Inflammatory macrophage treated with lipopolysaccharide for 4 hours (primary cell): ENCODE results near the gene FAF1.

Source experiments
- DNase-seq: peaks from one replicate; pipeline ENCODE4 v3.0.0-alpha.2; 2020

Gene FAF1

DNA sequence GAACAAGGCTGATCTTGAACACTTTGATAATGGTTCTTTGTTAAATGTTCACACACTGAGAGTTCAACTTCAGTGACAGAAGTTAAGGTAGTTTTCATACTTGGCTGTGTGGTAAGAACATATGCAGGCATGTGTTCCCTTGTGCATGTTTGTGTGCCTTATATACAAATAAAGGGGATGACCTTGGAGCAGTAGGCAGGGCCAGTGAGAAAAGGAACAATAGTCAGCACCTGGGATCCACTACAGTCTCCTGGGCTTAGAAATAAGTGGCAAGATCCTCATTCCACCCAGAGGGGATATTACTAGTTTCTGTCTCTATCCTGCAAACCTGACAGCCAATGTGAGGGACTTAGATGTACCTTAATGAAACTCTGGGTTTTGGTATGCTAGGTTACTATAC, 486.6 kb downstream of the FAF1 start:
- DNase-seq = no peak

DNA sequence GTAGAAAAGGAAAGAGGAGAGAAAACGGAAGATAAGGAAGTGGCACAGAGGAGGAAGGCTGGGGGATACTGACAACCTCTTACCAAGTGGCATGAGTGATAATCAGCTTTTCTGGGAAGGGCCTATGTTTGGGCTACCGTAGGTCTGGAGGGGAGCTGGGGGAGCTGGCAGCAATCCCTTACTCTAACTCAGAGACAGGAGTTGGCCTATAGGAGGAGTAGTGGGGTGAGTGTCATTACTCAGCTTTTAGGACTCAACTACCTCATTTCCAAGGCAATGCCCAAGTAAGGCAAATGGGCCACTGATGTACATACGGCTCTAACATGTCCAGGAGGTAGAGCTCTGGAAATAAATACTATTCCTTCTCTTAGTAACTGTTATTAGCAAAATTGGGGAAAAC, 488.1 kb downstream of the FAF1 start:
- DNase-seq = no peak

DNA sequence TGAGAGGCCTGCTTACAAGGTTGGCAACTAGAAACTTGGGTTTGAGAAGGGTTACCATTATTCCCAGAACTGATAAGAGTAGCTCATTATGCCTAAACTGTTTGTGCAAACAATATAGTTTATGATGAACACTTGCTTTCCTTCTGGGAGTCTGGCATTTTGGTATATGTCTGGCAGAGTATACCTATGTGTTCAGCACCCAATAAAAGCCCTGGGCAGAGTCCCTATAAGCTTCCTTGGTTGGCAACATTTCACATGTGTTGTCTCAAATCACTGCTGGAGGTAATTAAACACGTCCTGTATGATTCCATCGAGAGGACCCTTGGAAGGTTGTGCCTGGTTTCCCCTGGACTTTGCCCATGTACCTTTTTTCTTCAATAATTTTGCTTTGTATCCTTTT, 497.1 kb downstream of the FAF1 start:
- DNase-seq = no peak

DNA sequence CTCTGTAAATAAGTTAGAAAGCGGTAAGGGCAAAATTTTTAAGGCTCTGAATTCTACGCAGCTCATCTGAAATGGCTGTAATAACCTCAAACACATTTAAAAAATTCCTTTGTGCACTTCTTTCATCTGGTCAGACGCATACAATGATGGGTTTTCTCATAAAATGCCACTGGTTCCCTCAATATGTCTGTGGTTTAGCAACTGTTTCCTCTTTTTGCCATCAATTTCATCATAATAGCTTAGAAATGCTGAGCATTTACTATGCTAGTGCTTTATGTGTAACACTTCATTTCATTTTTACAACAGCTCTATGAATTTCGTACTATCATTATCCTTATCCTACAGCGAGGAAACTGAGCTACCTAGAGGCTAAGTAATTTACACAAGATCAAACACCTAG, 501.6 kb downstream of the FAF1 start:
- DNase-seq = peak; percentile 84

DNA sequence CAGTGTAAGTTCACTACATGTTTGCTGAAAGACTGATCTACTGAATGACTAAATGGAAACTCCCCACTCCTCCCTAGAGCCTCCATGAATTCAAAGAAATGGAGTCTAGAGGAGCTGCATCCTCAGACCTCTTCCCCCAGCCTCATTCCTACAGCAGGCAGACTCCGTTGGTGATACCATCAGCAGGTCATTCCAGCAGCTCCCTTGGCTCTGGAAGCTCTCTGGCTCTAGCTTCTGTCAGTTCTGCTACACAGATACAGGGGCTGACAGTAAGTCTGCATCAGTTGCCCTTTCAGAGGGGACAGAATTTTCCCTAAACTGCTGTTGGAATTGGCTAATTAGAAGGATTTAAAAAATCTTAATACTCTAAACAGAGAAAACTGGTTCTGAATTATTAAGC, 505.2 kb downstream of the FAF1 start:
- no peak for DNase-seq

DNA sequence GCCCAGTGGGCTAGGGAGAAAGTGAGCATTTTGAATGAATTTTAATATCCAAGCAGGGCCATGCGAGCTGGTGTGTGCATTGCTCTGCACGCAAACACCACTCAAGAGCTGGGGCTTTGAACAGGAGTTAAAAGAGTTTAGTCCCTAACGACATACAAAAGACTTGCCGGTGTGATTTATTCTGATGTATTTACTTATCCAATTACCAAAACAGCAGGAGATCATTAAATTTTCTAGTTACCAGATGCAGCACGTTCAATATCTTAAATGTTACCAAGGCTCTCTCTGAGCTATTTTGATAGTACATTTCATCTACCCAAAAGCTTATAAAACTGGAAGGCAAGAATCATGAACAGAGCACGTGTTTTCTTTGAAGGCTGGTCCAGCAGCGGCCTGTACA, 506.8 kb downstream of the FAF1 start:
- DNase-seq = no peak

DNA sequence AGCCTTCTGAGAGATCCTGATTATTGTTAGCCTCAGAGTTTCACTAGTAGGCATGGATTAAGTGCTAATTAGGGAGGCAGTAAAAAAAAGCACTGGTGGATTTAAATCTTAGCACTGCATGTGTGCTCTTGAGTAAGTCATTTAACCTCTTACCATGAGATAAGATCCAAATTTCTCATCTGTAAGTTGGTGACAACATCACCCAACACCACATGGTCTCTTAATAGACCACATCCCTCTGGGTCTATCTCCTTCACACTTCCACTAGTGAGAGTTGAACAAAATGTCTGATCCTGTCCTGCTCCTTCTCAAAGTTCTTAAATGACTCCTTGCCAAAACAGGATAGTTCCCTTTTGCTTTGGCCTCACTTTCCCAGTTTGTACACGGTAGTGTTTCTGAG, 507.4 kb downstream of the FAF1 start:
- DNase-seq = no peak

DNA sequence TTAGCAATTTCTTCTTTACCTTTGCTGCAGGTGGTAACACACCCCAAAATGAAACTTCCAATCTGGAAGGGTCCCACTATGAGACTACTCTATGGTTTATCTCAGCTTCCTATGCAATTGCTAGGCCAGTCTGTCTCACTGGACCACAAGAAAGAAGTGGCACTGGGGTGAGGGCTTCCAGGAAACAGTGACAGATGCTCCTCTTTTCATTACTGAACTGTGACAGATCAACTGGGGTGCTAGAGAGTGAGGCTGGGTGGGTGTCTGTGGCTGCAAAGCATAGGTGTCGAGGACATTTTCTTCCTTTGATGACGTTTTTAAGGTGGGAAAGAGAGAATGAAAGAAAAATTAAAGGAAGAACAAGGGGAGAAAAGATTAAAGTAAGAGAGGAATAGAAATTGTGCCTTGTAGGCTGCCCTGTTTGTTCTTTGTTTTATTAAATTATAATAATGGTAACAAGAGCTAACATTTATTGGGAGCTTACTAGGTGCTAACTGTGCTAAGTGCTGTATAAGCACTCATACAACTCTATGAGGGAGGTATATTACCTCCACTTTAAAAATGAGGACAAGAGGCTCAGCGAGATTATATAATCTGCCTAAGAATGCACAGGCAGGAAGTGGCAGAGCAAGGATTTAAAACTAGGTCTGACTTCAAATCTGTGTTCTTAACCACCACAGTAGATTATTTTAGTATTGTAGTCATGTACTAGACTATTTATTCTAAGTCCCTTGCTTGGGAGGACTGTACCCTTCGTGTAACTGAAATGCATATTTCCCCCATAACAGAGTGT, 509.0 kb downstream of the FAF1 start:
- DNase-seq = no peak

DNA sequence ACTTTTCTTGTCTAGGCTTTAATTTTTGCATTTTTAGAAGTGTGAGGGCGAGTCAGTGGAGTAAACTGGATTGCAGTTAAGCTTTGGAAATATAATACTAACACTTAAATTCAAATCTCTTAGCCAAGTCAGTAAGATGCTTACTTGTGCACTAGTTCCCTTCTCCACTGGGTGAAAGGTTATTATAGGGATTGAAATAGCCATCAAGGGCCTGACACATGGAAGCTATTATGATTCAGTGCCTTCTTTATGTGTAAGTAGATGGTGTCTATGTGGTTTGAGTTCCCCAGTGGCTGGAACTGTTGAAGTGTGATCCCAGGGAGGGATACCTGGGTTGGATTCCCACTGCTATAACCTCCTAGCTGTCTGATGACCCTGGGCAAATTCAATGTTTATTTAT, 512.1 kb downstream of the FAF1 start:
- no peak for DNase-seq

DNA sequence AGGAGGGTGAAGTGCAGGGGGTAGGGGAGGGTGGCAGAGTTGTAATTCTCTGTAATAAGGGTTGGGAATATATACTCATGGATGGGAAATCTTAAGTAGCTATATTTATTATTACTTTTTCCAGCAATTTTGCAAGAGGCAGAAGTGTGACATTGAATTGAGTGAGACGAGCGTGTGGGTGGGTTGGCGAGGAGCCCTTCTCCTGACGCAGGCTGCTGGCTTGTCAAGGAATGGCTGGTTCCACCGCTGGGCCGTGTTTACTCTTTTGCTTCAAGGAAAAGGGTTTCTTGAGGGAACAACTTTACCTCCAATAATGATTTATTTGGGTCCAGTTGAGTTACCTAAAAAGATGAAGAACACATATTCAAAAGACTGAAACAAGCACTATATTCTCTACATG, 518.9 kb downstream of the FAF1 start:
- DNase-seq = no peak

DNA sequence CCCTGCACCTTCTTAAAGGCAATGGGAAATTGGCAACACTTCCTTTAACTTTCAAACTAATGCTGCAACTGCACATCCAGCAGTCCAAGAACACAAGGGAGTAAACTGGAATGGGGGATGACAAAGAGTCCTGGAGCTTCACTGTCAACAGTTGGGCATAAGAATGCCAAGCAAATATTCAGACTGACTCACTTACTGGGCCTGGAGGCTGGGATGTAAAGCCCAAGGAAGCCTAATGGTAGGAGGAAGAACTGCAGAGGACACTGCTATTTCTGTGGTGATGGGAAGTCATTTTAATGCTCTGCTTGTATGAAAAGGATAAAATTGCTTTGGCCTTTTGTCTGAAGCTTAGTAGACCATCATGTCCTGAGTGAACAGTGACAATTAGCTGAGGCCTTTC, 521.1 kb downstream of the FAF1 start:
- DNase-seq = no peak

DNA sequence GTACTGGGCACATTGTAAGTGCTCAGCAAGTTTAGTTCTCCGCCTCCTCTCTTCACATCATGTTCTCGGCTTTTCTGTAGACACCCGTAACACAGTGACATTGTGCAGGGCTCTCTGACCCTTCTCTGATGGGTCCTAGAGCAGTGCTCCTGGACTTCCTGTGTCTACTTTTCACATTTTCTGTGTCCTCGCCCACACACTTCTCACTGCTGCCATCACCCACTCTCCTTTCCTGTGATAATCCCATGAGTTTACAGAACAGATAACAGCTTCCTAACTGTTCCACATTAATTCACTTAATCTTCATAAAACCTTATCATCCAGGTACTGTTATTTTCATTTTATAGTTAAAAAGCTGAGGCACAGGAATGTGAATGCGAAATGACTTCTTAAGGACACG, 523.6 kb downstream of the FAF1 start:
- DNase-seq = no peak

DNA sequence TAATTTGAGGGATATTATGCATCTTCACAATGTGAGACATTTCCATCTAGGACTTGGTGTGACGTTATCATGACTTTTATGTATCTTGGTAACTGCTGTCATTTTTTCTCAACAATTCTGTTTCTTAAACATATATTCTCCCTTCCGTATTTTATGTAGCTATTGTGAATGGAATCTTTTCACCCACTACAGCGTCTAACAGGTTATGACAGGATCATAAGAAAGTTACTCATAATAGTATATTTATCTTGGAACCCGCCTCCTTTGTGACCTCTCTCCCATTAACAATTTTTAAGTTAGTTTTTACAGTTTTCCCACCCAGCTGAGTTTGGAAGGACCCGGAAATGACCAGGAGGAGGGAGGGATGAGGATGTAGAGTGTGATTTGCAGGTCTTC, 530.1 kb downstream of the FAF1 start:
- no peak for DNase-seq

DNA sequence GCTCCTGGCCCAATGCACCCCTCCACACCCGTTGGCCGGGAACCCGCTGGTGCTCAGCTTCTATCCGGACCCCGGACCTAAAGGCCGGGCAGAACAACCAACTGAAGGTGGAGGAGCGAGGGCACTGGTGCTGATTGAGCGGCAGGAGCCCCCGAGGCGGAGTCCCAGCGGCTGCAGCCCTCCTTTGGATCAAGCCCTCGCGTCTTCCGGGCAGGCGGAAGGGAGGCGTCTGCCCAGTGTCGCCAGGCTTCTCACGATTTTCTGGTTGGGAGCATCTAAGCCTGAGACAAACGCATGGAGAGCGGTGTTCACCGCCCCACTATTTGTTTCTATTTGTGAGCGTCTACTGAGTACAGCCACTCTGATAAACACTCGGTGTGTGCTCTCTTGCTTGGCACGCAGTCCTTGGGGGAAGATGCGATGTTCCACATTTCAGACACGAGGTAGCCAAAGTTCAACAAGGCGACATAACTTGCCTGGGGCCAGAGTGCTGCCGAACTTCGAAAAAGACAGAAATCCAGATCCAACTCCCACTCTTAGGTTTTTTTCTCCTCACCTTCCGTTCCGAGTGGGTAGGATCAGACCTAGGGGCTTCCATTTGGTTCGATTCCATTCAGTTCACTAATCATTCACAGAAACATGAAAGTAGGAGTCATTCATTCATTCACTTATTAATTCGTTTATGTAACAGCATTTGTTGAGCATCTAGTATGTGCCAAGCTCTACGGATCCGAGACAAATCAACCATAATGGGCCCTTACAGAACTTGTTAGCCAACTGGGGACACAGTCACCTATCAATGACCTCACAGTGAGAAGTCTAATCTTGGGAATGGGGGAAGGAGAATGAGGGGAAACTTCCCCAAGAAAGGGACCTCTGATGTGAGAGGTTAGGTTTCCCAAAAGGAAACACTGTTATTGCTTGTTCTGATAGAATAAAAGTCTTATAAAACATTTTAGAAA, 532.0 kb downstream of the FAF1 start:
- DNase-seq = no peak

DNA sequence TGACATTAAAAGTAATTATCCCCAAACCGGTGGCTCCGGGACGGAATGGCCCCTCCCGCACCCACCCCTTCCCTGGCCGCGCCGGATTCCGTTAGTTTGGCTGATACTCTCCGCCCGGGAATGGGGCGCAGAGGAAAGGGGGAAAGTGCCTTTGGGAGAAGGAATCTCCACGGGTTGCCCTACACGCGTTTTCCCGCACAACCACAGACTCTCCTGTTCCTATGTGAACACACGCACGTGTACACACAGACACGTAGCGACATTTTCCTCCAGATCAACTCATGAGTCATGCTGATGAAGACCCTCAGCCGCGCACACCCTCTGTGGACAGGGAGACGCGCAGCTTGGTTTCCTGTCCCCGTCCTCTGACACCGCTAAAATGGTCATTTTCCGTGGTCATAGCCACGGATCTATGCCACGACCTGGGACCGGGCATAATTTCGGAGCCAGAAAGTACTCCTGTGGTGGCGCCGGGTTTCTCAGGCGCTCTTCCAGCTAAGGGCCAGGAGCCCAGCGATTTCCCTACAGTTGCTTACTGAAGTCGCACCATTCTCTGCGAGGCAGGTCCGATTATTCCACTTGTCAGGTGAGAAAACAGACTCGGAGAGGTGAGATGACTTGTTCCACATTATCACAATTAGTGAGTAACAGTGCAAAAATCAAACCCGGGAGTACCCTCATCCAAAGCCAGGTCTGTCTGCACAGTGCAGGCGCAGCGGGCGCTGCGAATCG, 532.8 kb downstream of the FAF1 start:
- no peak for DNase-seq

DNA sequence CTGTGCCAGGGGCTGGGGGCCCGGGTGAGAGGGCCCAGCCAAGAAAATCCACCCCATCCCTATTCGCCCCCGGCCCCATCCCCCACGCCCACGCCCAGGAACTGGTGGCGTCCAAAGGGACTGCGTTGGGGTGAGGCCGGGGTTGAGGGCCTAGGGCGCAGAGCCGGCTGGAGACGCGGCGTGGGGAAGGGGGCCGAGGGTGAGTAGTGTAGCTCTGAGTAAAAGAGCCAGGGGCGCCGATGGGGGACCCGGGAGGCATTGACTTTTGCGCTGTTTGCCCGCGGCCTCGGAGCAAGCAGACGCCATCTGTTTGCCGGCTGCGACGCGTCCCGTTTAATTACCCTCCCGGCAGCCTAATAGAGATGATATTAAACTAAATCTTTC, 533.4 kb downstream of the FAF1 start:
- DNase-seq = no peak

DNA sequence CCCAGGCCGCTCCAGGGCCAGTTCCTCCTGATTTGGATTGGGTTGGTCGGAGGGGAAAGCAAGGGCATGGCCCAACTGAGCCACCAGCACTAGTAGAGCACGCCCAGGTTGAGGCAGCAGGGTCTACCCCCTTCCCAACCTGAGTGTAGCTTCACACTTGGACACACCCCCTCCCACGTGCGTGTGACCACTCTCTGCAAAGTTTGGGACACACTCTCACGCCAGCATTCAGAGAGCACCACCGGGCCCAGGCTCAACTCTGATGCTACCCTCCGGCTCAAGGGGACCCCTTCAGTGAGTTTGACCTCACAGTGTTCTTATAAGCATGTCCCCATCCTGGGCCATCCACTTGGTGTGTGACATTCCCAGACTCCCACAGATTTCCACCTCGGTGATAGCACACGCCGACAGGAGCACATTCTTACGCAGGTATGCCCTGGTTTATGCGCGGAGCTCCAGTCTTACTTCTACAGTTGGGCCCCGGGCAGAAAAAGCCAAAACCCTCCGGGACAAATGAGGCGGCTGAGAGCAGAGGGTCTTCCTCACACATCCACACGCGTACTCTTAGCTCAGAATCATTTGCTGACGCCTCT, 533.9 kb downstream of the FAF1 start:
- no peak for DNase-seq

DNA sequence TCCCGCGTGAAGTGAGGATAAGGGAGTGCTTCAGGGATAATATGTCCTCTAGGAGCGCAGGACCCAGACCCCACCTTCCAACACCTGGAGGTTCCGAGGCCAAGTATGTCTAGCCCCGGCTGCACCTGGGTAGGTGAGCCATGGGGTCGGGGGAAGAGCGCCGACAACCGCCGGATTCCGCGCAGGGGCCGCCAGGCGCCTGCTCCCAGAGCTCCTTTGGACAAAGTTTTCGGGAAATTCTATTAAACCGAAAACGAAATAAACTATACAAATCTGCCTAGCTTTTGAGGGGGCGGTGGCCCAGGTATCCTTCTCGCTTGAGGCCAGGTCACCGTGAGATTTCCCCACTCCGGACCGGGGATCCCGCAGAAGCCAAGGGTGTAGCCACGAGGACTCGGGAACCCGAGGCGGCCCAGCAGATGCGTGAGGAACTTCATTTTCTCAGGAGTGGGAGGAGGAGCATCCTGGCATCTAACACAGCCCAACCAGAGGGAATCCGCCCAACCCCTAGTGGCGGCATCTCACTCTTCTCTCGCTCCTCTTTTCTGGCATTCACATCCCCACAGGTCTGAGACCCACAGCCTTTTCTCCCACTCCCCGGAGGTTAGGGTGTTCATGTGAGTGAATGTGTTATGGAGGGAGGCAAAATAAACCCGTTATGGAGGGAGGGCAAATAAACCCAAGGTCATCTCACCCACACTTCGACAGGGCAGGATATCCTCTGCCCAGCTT, 534.5 kb downstream of the FAF1 start:
- DNase-seq = no peak

DNA sequence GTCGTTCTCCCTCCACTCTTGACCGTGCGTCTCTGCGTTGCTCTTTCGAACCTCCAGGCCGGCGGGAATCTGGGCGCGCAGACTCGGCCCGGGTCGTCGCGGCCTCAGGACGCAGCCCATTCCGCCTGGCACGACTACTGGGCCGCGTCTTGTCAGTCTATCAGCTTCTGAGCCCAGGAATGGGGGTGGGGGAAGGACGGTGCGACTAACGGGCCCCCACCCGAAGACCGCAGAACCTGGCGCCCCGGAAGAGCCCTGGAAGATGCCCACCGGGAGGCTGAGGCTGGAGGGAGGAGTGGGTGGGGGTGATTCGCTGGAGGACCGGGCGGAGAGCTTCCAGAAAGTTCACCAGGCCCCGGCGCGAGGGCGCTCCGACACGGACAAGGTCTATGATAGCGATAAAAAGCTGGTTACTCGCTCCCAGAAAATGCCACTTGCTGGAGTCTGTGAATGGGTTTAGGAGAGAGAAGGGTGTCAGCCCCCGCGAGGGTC, 535.1 kb downstream of the FAF1 start:
- no peak for DNase-seq

DNA sequence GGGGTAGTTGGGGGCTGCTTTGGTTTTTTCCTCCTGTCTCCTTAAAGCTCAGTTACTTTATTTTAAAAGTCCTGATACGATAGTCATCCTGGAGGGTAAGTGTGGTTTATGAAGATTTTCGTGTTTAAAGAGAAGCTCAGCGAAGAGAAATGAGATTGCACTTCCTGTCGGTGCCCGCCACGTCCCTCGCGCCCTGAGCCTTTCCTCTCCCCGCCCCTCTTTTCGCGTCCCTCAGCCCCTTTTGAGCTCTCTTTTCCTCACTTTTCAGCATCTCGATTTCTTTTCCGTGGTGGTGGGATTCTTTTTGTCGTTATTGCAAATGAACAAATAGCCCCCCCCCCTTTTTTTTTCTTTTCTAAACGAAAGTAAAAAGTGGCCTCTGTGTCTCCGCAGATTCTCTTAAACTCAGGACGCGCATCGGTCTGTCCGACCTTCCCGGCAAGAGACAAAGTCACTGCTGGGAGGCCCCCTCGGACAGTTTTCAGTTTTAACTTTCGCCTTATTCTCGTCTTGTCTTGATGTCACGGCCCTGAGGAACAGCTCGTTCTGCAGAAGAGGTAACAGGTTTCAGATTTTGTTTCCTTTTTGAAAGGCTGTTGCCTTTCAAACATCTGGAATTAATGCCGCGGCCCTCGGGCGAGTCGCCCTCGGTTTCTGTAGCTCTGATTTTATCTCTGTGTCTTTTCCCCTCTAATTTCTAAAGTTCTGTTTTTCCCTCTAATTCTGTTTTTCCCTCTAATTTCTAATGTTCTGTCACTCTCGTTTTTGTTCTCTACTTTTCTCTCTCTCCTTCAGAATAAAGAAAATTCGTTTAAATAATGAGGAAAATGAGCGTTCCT, 535.8 kb downstream of the FAF1 start:
- no peak for DNase-seq

DNA sequence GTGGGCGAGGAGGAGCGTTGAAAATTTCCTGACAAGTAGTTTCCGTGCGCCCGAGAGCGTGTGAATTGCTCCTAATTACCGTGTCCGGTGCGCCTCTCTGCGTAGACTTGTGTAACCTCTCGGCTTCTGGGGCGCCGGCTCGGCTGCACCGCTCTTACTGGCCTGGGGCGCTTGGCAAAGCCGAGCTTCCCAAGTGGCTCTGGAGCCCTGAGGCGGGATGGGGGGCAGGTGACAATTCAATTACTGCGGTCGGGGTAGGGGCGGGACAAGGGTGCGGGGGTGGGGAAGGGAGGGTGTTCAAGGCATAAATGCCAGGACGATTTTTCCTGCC, 536.4 kb downstream of the FAF1 start:
- peak; percentile 20 for DNase-seq
